HG03025 (cell line): ENCODE data around the gene DENND4C.
"Not testable (repeated sequence)": the region's sequence is repeated elsewhere in the genome, so short reads cannot be mapped to it uniquely, and the experiment has no call there.

ENCODE experiments used
- ATAC-seq: cut with Tn5 transposase; IDR thresholded peaks from one replicate; pipeline ENCODE4 v1.9.1; 2021; ENCODE audit warnings: mild to moderate bottlenecking, moderate library complexity; ENCODE audit not compliant: unreplicated experiment, low FRiP score

The DENND4C gene

DNA sequence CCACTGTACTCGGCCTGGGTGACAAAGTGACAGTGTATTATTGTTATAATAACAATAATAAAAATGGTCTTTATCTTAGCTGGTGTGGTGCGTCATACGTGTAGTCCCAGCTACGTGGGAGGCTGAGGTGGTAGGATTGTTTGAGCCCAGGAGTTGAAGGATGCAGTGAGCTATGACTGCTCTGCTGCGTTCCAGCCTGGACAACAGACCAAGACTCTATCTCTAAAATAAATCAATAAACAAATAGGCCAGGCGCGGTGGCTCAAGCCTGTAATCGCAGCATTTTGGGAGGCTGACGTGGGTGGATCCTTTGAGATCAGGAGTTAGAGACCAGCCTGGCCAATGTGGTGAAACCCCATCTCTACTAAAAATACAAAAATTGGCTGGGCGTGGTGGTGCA, 9.2 kb upstream of the DENND4C start:
- no peak for ATAC-seq

GRCh38 chr9:19223724-19224123, 6.8 kb upstream of the DENND4C start:
- no peak for ATAC-seq

DNA sequence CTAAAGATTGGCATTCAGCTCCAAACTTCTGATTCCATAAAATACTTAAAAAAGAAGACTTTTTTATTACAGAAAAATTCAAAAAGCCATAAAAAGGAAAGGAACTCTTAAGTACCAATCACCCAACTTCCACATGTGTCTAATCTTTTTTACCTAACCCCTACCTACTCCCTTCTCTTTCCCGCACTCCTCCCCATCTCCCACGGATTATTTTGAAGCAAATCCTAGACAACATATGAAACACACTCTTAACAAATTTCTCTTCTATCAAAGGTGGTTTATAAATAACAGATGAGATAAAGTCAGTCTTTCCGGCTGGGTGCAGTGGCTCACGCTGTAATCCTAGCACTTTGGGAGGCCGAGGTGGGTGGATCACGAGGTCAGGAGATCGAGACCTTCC, 5.9 kb upstream of the DENND4C start:
- no peak for ATAC-seq

DNA sequence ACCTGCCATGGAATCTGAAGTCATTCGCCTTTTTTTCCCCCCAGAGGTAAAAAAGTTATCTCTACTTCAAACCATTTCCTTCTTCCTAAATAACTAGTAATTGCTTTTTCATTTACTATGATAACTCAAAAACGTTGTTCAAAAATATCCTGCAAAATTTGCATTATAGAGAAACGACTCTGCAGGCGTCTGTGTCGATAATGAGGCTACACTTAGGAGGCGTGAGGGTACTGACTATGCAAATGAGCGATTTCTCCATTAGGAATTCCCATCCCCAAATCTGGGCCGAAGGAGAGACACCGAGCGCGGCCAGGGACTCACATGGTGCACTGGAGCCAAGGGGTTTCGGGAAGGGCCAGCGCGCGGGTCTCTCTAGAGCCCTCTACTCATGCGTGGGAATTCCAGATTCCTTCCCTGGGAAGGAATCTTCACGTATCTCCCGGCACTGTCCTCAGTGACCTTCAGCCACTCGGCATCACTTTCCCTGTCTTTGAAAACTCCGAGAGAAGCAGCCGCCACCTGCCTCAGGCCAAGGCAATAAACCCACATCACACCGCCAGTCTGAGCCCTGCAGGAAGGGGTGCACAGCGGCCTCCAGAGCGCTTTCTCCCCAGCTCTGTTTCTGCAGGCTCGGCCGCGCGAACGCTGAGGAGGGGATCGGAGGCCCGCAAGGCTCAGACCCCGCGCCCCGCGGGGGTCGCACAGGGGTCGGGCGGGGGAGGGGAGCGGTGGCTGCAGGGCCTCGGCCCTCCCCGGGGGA, 718 bp upstream of the DENND4C start:
- peak; percentile 55 for ATAC-seq

GRCh38 chr9:19231126-19231903, 822 bp downstream of the DENND4C start:
- peak; percentile 4 for ATAC-seq

GRCh38 chr9:19231904-19232822, 1.7 kb downstream of the DENND4C start:
- ATAC-seq: no peak

DNA sequence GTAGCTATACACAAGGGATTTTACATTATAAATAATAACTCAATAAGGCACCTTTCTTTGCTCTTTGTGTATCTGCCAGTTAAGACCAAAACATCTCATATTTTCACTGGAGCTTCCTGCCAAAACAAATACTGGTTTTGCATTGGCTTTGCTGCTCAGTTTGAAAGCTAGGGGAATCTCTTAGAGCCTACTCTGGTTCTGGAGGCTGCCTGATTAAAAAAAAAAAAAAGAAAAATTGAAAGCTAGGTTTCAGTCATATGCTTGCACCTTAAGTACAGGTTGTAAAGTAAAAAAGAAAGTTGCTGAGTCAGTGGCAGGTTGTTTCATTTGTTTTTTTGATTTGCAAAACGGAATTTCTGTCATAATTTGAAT, 2.3 kb downstream of the DENND4C start:
- no peak for ATAC-seq

- no peak for ATAC-seq
Measured at GRCh38 chr9:19233344-19233743, 2.9 kb downstream of the DENND4C start.

- ATAC-seq: no peak
Measured at GRCh38 chr9:19239955-19240354, 9.5 kb downstream of the DENND4C start.

- ATAC-seq: no peak
Measured at GRCh38 chr9:19241728-19242127, 11.2 kb downstream of the DENND4C start.

DNA sequence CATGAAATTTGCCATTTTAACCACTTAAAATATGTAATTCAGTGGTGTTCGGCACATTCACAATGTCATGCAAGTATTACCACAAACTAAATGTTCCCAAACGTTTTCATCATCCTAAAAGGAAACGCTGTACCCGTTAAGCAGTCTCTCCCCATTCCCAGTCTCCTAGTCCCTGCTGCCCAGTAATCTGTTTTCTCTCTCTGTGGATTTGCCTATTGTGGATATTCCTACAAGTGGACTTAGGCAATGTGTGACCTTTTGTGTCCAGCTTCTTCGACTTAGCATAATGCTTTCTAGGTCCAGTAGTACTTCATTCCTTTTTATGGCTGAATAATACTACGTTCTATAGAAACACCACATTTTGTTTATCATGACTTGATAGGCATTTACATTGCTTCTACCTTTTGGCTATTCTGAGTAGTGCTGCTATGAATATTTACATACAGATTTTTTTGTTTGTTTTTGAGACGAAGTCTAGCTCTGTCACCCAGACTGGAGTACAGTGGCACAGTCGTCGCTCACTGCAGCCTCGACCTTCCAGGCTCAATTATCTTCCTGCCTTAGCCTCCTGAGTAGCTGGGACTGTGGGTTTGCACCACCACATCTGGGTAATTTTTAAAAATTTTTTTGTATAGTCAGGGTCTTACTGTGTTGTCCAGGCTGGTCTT, 13.0 kb downstream of the DENND4C start:
- ATAC-seq: no peak

GRCh38 chr9:19246891-19247290, 16.4 kb downstream of the DENND4C start:
- no peak for ATAC-seq

GRCh38 chr9:19247420-19247819, 16.9 kb downstream of the DENND4C start:
- no peak for ATAC-seq

DNA sequence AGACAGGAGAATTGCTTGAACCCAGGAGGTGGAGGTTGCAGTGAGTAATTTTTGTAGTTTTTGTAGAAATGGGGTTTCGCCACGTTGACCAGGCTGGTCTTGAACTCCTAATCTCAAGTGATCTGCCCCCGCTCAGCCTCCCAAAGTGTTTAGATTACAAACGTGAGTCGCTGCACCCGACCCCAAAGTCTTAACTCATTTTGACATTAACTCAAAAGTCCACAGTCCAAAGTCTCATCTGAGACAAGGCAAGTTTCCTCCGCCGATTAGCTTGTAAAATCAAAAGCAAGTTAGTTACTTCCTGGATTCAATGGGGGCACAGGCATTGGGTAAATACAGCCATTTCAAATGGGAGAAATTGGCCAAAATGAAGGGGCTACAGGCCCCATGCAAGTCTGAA, 19.9 kb downstream of the DENND4C start:
- ATAC-seq: not testable (repeated sequence)

DNA sequence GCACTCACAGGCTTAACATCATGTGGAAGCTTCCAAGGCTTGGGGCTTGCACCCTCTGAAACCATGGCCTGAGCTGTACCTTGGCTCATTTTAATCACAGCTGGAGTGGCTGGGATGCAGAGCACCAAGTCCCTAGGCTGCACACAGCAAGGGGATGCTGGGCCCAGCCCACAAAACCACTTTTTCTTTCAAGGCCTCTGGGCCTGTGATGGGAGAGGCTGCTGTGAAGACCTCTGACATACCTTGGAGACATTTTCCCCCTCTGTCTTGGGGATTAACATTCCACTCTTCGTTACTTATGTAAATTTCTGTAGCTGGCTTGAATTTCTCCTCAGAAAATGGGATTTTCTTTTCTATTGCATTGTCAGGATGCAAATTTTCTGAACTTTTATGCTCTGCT, 20.7 kb downstream of the DENND4C start:
- ATAC-seq: not testable (repeated sequence)

DNA sequence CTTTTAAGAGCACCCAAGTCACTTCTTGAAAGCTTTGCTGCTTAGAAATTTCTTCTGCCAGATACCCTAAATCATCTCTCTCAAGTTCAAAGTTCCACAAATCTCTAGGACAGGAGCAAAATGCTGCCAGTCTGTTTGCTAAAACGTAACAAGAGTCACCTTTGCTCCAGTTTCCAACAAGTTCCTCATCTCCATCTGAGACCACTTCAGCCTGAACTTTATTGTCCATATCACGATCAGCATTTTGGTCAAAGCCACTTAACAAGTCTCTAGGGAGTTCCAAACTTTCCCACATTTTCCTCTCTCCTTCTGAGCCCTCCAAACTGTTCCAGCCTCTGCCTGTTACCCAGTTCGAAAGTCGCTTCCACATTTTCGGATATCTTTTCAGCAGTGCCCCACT, 21.1 kb downstream of the DENND4C start:
- ATAC-seq: not testable (repeated sequence)

- ATAC-seq: no peak
Measured at GRCh38 chr9:19252174-19252884, 21.8 kb downstream of the DENND4C start.

GRCh38 chr9:19252885-19253219, 22.4 kb downstream of the DENND4C start:
- no peak for ATAC-seq

- ATAC-seq: no peak
Measured at GRCh38 chr9:19255112-19255511, 24.6 kb downstream of the DENND4C start.

GRCh38 chr9:19255821-19256220, 25.3 kb downstream of the DENND4C start:
- ATAC-seq: no peak
